Breast epithelium (tissue), 3 donors: ENCODE data around the gene EFNA3.

ENCODE experiments used
- CTCF ChIP-seq, 3 donors: fragments of 450-650 bp; IDR thresholded peaks; one replicate each; pipeline ENCODE4 v1.5.1; 2016 to 2017; ENCODE audit warnings: antibody characterized with exemption in 3 of 3, mild to moderate bottlenecking in 3 of 3, moderate library complexity in 3 of 3
- POLR2A ChIP-seq: fragments of 450-650 bp; IDR thresholded peaks from one replicate; pipeline ENCODE4 v1.6.1; 2016; ENCODE audit warnings: antibody characterized with exemption, mild to moderate bottlenecking, moderate library complexity

GRCh38 chr1:155131285-155131684 is 52.6 kb downstream of the EFNA3 start:
- no peak for TF ChIP-seq POLR2A
- TF ChIP-seq CTCF (IDR thresholded peaks at IDR 0.05) = no peak
